Mesenchymal stem cell (in vitro differentiated cells and primary cell): ENCODE results near the gene EEFSEC.

Source experiments
- DNase-seq: peaks from one replicate; pipeline ENCODE4 v3.0.0-alpha.2; 2013
- H2AFZ ChIP-seq: one replicate; pipeline ENCODE4 v1.6.1; 2013; ENCODE audit warnings: low read depth, mild to moderate bottlenecking, control low read depth, inconsistent platforms, low read length, moderate library complexity
- H2AK5ac ChIP-seq: 2 replicates; pipeline ENCODE4 v1.6.1; 2013; ENCODE audit warnings: low read length, moderate library complexity, mild to moderate bottlenecking, inconsistent platforms; ENCODE audit not compliant: severe bottlenecking
- H2BK120ac ChIP-seq: one replicate; pipeline ENCODE4 v1.6.1; 2013; ENCODE audit warnings: low read depth, mild to moderate bottlenecking, inconsistent platforms, low read length, moderate library complexity
- H2BK12ac ChIP-seq, 2 experiments: one replicate each; pipeline ENCODE4 v1.6.1; 2013; ENCODE audit warnings: inconsistent platforms in 2 of 2, low read length in 2 of 2, mild to moderate bottlenecking in 2 of 2, moderate library complexity in 2 of 2, control low read depth in 1 of 2
- H2BK15ac ChIP-seq: one replicate; pipeline ENCODE4 v1.6.1; 2013; ENCODE audit warnings: mild to moderate bottlenecking, low read depth, inconsistent platforms; ENCODE audit not compliant: poor library complexity, severe bottlenecking
- H2BK5ac ChIP-seq: 2 replicates; pipeline ENCODE4 v1.6.1; 2013; ENCODE audit warnings: low read depth, mild to moderate bottlenecking, low read length, control low read depth, inconsistent platforms; ENCODE audit not compliant: poor library complexity, severe bottlenecking
- H3K14ac ChIP-seq, 2 experiments: one replicate each; pipeline ENCODE4 v1.6.1; 2013; ENCODE audit warnings: inconsistent platforms in 2 of 2, low read length in 2 of 2, control low read depth in 1 of 2, mild to moderate bottlenecking in 1 of 2, moderate library complexity in 1 of 2
- H3K18ac ChIP-seq, 2 experiments: one replicate each; pipeline ENCODE4 v1.6.1; 2013; ENCODE audit warnings: inconsistent platforms in 2 of 2, low read length in 2 of 2, control low read depth in 1 of 2, low read depth in 1 of 2, mild to moderate bottlenecking in 1 of 2
- H3K23ac ChIP-seq, 2 experiments: one replicate each; pipeline ENCODE4 v1.6.1; 2013; ENCODE audit warnings: inconsistent platforms in 2 of 2, low read length in 2 of 2, mild to moderate bottlenecking in 2 of 2, moderate library complexity in 2 of 2, control low read depth in 1 of 2
- H3K27ac ChIP-seq: 2 replicates; pipeline ENCODE4 v1.5.1; 2013; ENCODE audit warnings: mild to moderate bottlenecking, moderate library complexity, low read length, control low read depth, inconsistent platforms; ENCODE audit not compliant: poor library complexity, severe bottlenecking
- H3K27me3 ChIP-seq, 2 experiments: 2 replicates each; pipeline versions ENCODE4 v1.6.1 to v1.7.0; 2013; ENCODE audit warnings: low read length in 2 of 2, mild to moderate bottlenecking in 2 of 2, moderate library complexity in 2 of 2, control low read depth in 1 of 2, inconsistent platforms in 1 of 2; ENCODE audit not compliant: control insufficient read depth in 1 of 2, insufficient read depth in 1 of 2
- H3K36me3 ChIP-seq, 2 experiments: 2 replicates each; pipeline versions ENCODE4 v1.6.1 to v1.7.0; 2013; ENCODE audit warnings: low read length in 2 of 2, control low read depth in 1 of 2, inconsistent platforms in 1 of 2, low read depth in 1 of 2, mild to moderate bottlenecking in 1 of 2; ENCODE audit not compliant: insufficient read depth in 2 of 2, control insufficient read depth in 1 of 2
- H3K4ac ChIP-seq, 2 experiments: one replicate each; pipeline ENCODE4 v1.6.1; 2013; ENCODE audit warnings: inconsistent platforms in 2 of 2, low read length in 2 of 2, mild to moderate bottlenecking in 2 of 2, moderate library complexity in 2 of 2, control low read depth in 1 of 2, low read depth in 1 of 2
- H3K4me1 ChIP-seq: 2 replicates; pipeline ENCODE4 v1.6.1; 2013; ENCODE audit warnings: low read depth, low read length, control low read depth; ENCODE audit not compliant: control insufficient read depth, insufficient read depth
- H3K4me2 ChIP-seq: 2 replicates; pipeline ENCODE4 v1.6.1; 2013; ENCODE audit warnings: low read length, mild to moderate bottlenecking, inconsistent platforms; ENCODE audit not compliant: poor library complexity, severe bottlenecking
- H3K4me3 ChIP-seq, 2 experiments: 2 replicates each; pipeline versions ENCODE4 v1.5.1 to v1.7.0; 2013; ENCODE audit warnings: low read length in 2 of 2, mild to moderate bottlenecking in 2 of 2, control low read depth in 1 of 2, low read depth in 1 of 2; ENCODE audit not compliant: insufficient read depth in 1 of 2
- H3K79me1 ChIP-seq: replicated peaks from 2 replicates; pipeline ENCODE4 v1.6.1; 2013; ENCODE audit warnings: mild to moderate bottlenecking, control low read depth, low read length, inconsistent platforms; ENCODE audit not compliant: poor library complexity, severe bottlenecking
- H3K9ac ChIP-seq: 2 replicates; pipeline ENCODE4 v1.7.0; 2013; ENCODE audit warnings: mild to moderate bottlenecking, low read length, moderate library complexity
- H3K9me3 ChIP-seq: 2 replicates; pipeline ENCODE4 v1.7.0; 2013; ENCODE audit warnings: mild to moderate bottlenecking, low read length; ENCODE audit not compliant: control insufficient read depth
- H4K8ac ChIP-seq: one replicate; pipeline ENCODE4 v1.6.1; 2013; ENCODE audit warnings: inconsistent platforms, mild to moderate bottlenecking, low read length, moderate library complexity
- H4K91ac ChIP-seq: one replicate; pipeline ENCODE4 v1.6.1; 2013; ENCODE audit warnings: mild to moderate bottlenecking, low read length, inconsistent platforms
- WGBS: methylation state at CpG from one replicate; pipeline ENCODE4 v1.1.7; 2013; ENCODE audit warnings: mixed read lengths; 5-methylcytosine and 5-hydroxymethylcytosine counted together

The EEFSEC gene

DNA sequence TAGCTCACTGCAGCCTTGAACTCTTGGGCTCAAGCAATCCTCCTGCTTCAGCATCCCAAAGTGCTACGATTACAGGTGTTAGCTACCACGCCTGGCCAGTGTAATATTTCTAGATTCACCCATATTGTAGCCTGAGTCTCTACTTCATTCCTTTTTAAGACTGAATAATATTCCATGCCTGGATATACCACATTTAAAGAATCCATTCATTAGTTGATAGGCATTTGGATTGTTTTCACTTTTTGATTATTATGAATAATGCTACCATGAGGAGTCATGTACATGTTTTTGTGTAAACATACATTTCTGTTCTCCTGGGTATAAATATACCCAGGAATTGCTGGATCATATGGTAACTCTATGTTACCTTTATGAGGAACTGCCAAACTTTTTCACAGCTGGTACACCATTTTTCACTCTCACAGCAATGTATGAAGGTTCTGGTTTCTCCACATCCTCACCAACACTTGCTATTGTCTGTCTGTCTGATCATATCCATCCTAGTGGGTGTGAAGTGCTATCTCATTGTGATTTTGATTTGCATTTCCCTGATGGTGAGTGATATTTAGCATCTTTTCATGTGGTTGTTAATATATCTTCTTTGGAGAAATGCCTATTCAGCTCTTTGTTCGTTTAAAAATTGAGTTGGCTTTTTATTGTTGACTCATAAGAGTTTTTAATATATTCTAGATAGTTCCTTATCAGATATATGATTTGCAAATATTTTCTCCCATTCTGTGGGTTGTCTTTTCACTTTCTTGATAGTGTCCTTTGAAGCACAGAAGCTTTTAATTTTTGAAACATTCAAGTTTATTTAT is 32.6 kb downstream of the EEFSEC start:
- Histone ChIP-seq H3K36me3 (no peaks in the 10 kb centered on the region), H2BK15ac (no peak overlapping the region), H2AK5ac (no peak overlapping the region), H3K23ac (no peak overlapping the region), H3K4ac (no peak overlapping the region), H2BK5ac (no peak overlapping the region), H3K4me1 (peaks cover 1% of the 10 kb centered on the region), H3K79me1 (peaks cover 23% of the 10 kb centered on the region), H3K18ac (no peak overlapping the region), H3K9ac (no peak overlapping the region), H3K9me3 (no peaks in the 10 kb centered on the region), H3K27me3 (no peaks in the 10 kb centered on the region), H4K91ac (no peak overlapping the region), H3K27ac (no peak overlapping the region), H2AFZ (no peak overlapping the region), H4K8ac (no peak overlapping the region), H3K4me2 (no peak overlapping the region), H3K14ac (no peak overlapping the region), H2BK120ac (no peak overlapping the region), H3K4me3 (no peak overlapping the region), H2BK12ac (no peak overlapping the region)
- 93% methylated on average over 3 of the region's 3 CpGs for WGBS
- DNase-seq = no peak

DNA sequence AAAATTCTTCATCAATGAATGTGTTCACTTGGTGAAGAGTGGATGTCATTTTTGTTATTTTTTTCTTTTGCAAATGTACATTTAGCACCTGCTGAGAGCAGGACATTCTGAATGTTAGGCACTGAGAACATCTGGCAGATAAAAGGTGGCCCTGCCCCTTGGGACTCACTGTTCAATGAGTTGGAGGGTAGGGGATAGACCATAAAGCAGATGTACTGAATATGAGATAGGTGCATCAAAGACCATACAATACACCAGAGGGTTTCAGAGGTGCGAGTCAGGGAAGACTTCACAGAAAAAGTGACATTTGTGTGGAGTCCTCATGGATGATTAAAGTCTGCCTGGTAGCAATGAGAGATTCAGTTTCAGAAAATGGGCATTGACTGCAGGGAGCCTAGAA is 34.2 kb downstream of the EEFSEC start:
- H2AK5ac ChIP-seq = no peak overlapping the region
- no peak overlapping the region for H3K4me2 ChIP-seq
- H3K23ac ChIP-seq = no peak overlapping the region
- no peak overlapping the region for H2BK5ac ChIP-seq
- no peak overlapping the region for H2AFZ ChIP-seq
- no peak for DNase-seq
- no peak overlapping the region for H3K27ac ChIP-seq
- H3K14ac ChIP-seq = no peak overlapping the region
- no peaks in the 10 kb centered on the region for H3K27me3 ChIP-seq
- no peak overlapping the region for H3K9ac ChIP-seq
- H3K4me3 ChIP-seq = no peak overlapping the region
- 97% methylated on average over 1 of the region's 1 CpG for WGBS
- H3K4ac ChIP-seq = no peak overlapping the region
- H3K4me1 ChIP-seq = peaks cover 1% of the 10 kb centered on the region
- H3K9me3 ChIP-seq = no peaks in the 10 kb centered on the region
- no peaks in the 10 kb centered on the region for H3K36me3 ChIP-seq
- no peak overlapping the region for H4K91ac ChIP-seq
- no peak overlapping the region for H2BK15ac ChIP-seq
- H3K18ac ChIP-seq = no peak overlapping the region
- no peak overlapping the region for H4K8ac ChIP-seq
- no peak overlapping the region for H2BK120ac ChIP-seq
- no peak overlapping the region for H2BK12ac ChIP-seq
- H3K79me1 ChIP-seq = peaks cover 23% of the 10 kb centered on the region

DNA sequence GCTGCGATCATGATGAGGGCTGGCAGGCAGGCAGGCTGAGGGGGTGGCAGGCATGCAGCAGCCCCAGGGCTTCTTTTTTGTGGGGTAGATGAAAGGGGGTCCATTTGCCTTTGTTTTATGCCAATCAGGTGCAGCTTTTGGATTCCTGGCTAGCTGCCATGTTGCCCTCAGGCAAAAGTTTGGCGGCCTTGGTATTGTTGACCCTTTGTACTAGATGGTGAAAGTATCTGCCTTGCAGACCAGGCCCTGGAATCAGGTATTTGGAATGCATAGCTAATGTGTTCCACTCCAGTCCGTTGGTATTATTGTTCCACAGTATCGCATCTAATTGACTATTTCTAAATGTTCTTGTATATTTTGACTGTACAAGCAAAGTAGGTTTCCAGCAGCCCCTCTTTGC is 35.0 kb downstream of the EEFSEC start:
- Histone ChIP-seq H2BK15ac (no peak overlapping the region), H3K23ac (no peak overlapping the region), H2AK5ac (no peak overlapping the region), H2BK12ac (no peak overlapping the region), H2BK120ac (no peak overlapping the region), H3K18ac (no peak overlapping the region), H3K9me3 (no peaks in the 10 kb centered on the region), H2BK5ac (no peak overlapping the region), H3K27me3 (no peaks in the 10 kb centered on the region), H3K14ac (no peak overlapping the region), H3K4me3 (no peak overlapping the region), H4K8ac (no peak overlapping the region), H2AFZ (no peak overlapping the region), H3K4me1 (peaks cover 1% of the 10 kb centered on the region), H3K4ac (no peak overlapping the region), H4K91ac (no peak overlapping the region), H3K9ac (no peak overlapping the region), H3K79me1 (peaks cover 23% of the 10 kb centered on the region), H3K4me2 (no peak overlapping the region), H3K27ac (no peak overlapping the region), H3K36me3 (no peaks in the 10 kb centered on the region)
- WGBS = over 99% methylated on average over 4 of the region's 4 CpGs
- DNase-seq = no peak

DNA sequence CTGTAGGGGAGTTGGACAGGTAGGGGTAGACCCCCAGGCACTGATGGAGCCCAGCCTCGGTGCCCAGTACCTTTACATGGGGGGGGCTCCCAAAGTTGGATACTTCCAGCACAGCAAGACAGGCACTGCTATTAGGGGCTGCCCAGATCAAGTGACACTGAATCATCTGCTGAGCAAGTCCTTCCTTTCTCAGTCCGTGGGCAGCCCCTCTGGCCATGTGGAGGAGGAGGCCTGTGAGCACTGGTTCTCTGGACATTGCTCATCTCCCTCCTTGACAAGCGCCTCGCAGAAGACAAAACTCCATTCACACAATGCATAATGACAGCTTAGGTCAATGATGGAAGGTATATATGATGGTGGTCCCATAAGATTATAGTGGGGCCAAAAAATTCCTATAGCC is 35.7 kb downstream of the EEFSEC start:
- WGBS = 73% methylated on average over 3 of the region's 4 CpGs

More for the DNA sequence above, 35.7 kb downstream of the EEFSEC start:
- Histone ChIP-seq H2AK5ac (no peak overlapping the region), H2BK120ac (no peak overlapping the region), H3K4me3 (no peak overlapping the region), H3K9me3 (no peaks in the 10 kb centered on the region), H3K79me1 (peaks cover 21% of the 10 kb centered on the region), H3K14ac (no peak overlapping the region), H3K4ac (no peak overlapping the region), H4K8ac (no peak overlapping the region), H2BK5ac (no peak overlapping the region), H3K23ac (no peak overlapping the region), H3K4me2 (no peak overlapping the region), H3K36me3 (no peaks in the 10 kb centered on the region), H2AFZ (no peak overlapping the region), H2BK15ac (no peak overlapping the region), H2BK12ac (no peak overlapping the region), H4K91ac (no peak overlapping the region), H3K18ac (no peak overlapping the region), H3K27me3 (no peaks in the 10 kb centered on the region), H3K9ac (no peak overlapping the region), H3K4me1 (peaks cover 1% of the 10 kb centered on the region), H3K27ac (no peak overlapping the region)
- DNase-seq = no peak
